Measurements from ENCODE around the gene SDHAF4.

The SDHAF4 gene

DNA sequence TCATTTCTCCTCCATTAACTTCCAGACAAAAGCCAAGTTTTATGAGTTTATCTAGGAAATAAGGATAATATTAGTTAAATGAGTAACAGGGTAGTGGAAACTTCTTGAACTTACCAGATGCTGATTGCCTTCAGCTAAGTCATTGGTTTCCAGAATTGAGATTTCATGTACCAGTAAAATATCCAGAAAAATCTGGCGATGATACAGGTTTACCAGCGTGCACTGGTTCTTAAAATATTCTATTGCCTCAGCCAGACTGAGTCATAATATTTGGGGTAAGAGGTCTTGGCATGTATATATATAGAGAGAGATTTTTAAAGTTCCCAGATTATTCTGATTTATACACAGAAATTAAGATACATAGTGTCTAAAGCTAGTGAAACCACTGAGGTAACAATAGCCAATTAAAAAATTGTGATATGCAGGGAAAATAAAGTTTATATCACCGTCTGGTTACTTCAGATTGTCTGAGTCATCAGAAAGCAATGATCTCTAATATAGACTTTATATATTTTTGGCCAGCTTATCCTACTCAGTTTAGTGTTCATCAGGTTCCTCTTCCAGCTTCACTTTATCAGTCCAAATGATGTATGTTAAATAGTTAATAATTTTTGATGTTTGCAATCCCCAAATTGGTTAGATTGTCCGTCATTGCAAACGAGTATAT, 39.5 kb upstream of the SDHAF4 start:
- H3K27me3 ChIP-seq (ENCODE audit: control insufficient read depth, insufficient read depth, low read length) = no peaks in the 10 kb centered on the region
- H3K9me3 ChIP-seq (ENCODE audit: control insufficient read depth, low read length) = no peaks in the 10 kb centered on the region
- no peak for TF ChIP-seq CTCF (IDR thresholded peaks at IDR 0.05)
- H2AFZ ChIP-seq = no peak overlapping the region
- H3K4me2 ChIP-seq (ENCODE audit: low read length) = no peak overlapping the region
- H3K4me1 ChIP-seq = no peaks in the 10 kb centered on the region
- H3K79me2 ChIP-seq = no peaks in the 10 kb centered on the region
- no peak overlapping the region for H3K4me3 ChIP-seq (ENCODE audit: low read depth, low read length)
- no peak overlapping the region for H3K27ac ChIP-seq
- H3K36me3 ChIP-seq (ENCODE audit: control insufficient read depth, insufficient read depth, low read length) = no peaks in the 10 kb centered on the region
- no peak overlapping the region for H3K9ac ChIP-seq

DNA sequence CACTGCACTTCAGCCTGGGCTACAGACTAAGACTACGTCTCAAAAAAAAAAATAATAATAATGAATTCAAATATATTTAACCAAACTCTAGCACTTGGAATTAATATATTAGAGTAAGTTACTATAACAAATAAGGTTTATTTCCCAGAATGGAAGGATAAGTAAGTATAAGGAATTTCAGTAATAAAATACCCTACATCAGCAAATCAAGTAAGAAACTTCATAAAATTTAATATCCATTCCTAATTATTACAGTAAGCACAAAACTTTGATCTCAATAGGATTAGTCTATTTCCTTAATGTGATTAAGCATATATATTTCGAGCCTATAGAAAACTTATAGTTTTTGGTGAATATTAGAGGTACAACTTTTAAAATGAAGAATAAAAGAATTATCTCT, 36.7 kb upstream of the SDHAF4 start:
- no peak overlapping the region for H2AFZ ChIP-seq
- H3K4me1 ChIP-seq = no peaks in the 10 kb centered on the region
- no peaks in the 10 kb centered on the region for H3K9me3 ChIP-seq (ENCODE audit: control insufficient read depth, low read length)
- no peak overlapping the region for H3K27ac ChIP-seq
- no peak overlapping the region for H3K4me2 ChIP-seq (ENCODE audit: low read length)
- no peaks in the 10 kb centered on the region for H3K27me3 ChIP-seq (ENCODE audit: control insufficient read depth, insufficient read depth, low read length)
- no peak overlapping the region for H3K9ac ChIP-seq
- no peaks in the 10 kb centered on the region for H3K79me2 ChIP-seq
- H3K4me3 ChIP-seq (ENCODE audit: low read depth, low read length) = no peak overlapping the region
- H3K36me3 ChIP-seq (ENCODE audit: control insufficient read depth, insufficient read depth, low read length) = no peaks in the 10 kb centered on the region
- no peak for TF ChIP-seq CTCF (IDR thresholded peaks at IDR 0.05)

DNA sequence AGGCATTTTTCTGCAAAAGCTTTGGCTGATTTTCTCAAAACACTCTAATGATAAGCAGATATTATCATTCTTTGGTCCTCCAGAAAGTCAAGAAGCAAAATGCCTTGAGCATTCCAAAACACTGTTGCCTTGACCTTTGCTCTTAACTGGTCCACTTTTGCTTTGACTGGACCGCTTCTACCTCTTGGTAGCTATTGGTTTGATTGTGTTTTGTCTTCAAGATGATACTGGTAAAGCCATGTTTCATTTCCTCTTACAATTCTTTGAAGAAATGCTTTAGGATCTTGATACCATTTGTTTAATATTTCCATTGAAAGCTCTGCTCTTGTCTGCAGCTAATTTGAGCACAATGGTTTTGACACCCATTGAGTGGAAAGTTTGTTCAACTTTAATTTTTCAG, 35.6 kb upstream of the SDHAF4 start:
- no peaks in the 10 kb centered on the region for H3K36me3 ChIP-seq (ENCODE audit: control insufficient read depth, insufficient read depth, low read length)
- no peaks in the 10 kb centered on the region for H3K27me3 ChIP-seq (ENCODE audit: control insufficient read depth, insufficient read depth, low read length)
- no peak overlapping the region for H3K27ac ChIP-seq
- no peak overlapping the region for H3K4me3 ChIP-seq (ENCODE audit: low read depth, low read length)
- H3K4me2 ChIP-seq (ENCODE audit: low read length) = no peak overlapping the region
- H3K9me3 ChIP-seq (ENCODE audit: control insufficient read depth, low read length) = no peaks in the 10 kb centered on the region
- H3K9ac ChIP-seq = no peak overlapping the region
- H3K79me2 ChIP-seq = no peaks in the 10 kb centered on the region
- no peak overlapping the region for H2AFZ ChIP-seq
- no peak for TF ChIP-seq CTCF (IDR thresholded peaks at IDR 0.05)
- H3K4me1 ChIP-seq = no peaks in the 10 kb centered on the region

- no peaks in the 10 kb centered on the region for H3K79me2 ChIP-seq
- H3K36me3 ChIP-seq (ENCODE audit: control insufficient read depth, insufficient read depth, low read length) = no peaks in the 10 kb centered on the region
- H3K4me3 ChIP-seq (ENCODE audit: low read depth, low read length) = no peak overlapping the region
- no peak overlapping the region for H3K27ac ChIP-seq
- H3K4me2 ChIP-seq (ENCODE audit: low read length) = no peak overlapping the region
- H3K4me1 ChIP-seq = no peaks in the 10 kb centered on the region
- H2AFZ ChIP-seq = no peak overlapping the region
- no peak overlapping the region for H3K9ac ChIP-seq
- no peaks in the 10 kb centered on the region for H3K9me3 ChIP-seq (ENCODE audit: control insufficient read depth, low read length)
- TF ChIP-seq CTCF (IDR thresholded peaks at IDR 0.05) = no peak
- H3K27me3 ChIP-seq (ENCODE audit: control insufficient read depth, insufficient read depth, low read length) = no peaks in the 10 kb centered on the region
These were observed 29.5 kb upstream of the SDHAF4 start for GRCh38 chr6:70537266-70537665.

- no peak overlapping the region for H3K27ac ChIP-seq
- H3K4me2 ChIP-seq (ENCODE audit: low read length) = no peak overlapping the region
- TF ChIP-seq CTCF (IDR thresholded peaks at IDR 0.05) = no peak
- no peaks in the 10 kb centered on the region for H3K36me3 ChIP-seq (ENCODE audit: control insufficient read depth, insufficient read depth, low read length)
- H3K9ac ChIP-seq = no peak overlapping the region
- no peak overlapping the region for H2AFZ ChIP-seq
- H3K4me3 ChIP-seq (ENCODE audit: low read depth, low read length) = no peak overlapping the region
- H3K27me3 ChIP-seq (ENCODE audit: control insufficient read depth, insufficient read depth, low read length) = no peaks in the 10 kb centered on the region
- H3K9me3 ChIP-seq (ENCODE audit: control insufficient read depth, low read length) = no peaks in the 10 kb centered on the region
- no peaks in the 10 kb centered on the region for H3K79me2 ChIP-seq
- H3K4me1 ChIP-seq = no peaks in the 10 kb centered on the region
These were observed 28.4 kb upstream of the SDHAF4 start for GRCh38 chr6:70538376-70538775.
